Measurements from ENCODE around the gene SLC38A10.
A peak's percentile ranks its signal among the peaks of the same experiment; 100 is the strongest.

Gene SLC38A10

DNA sequence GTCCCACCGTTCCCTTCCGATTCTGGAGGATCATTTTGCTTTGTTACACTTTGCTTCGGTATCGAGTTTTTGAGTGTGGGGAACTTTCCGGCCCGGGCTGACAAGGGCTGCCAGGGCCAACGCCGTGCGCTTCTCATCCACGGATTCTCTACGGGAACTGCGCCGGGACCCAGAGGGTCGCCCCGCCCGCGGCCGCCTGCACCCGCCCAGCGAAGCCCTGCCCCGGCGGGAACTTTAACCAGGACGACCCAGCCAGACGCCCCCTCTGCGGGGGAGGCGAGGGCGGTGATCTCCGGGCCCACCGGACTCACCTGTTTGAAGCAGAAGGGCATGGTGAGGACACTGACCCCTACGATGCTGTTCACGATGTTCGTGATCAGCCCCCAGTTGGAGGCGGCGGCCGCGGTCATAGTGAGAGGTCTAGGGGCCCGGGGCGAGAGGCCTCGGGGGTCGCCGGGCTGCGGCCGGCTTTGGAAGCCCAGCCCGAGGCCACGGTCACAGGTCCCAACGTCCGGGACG lies 536 bp downstream of the SLC38A10 start:
- H3K4me3 ChIP-seq (ENCODE audit: low read length), result peak overlapping the region; percentile 90
- H4K20me1 ChIP-seq (ENCODE audit: control insufficient read depth, insufficient read depth, low read depth, low read length), result no peaks in the 10 kb centered on the region
- no peaks in the 10 kb centered on the region for H3K9me2 ChIP-seq (replicated peaks; ENCODE audit: control insufficient read depth, low read length)
- H3K27ac ChIP-seq (ENCODE audit: low read depth, low read length), result no peak overlapping the region; the same call in 1 of the 2 replicates
- peak overlapping the region; percentile 95 for H3K4me2 ChIP-seq (ENCODE audit: low read length)
- H3K79me2 ChIP-seq (ENCODE audit: control insufficient read depth, low read length), result peaks cover 51% of the 10 kb centered on the region
- H3K4me1 ChIP-seq (ENCODE audit: control insufficient read depth, low read length), result peaks cover 19% of the 10 kb centered on the region
- H3K36me3 ChIP-seq (ENCODE audit: control insufficient read depth, low read length), result peaks cover 11% of the 10 kb centered on the region; the same call in 1 of the 2 replicates
- TF ChIP-seq, protein P1, sequence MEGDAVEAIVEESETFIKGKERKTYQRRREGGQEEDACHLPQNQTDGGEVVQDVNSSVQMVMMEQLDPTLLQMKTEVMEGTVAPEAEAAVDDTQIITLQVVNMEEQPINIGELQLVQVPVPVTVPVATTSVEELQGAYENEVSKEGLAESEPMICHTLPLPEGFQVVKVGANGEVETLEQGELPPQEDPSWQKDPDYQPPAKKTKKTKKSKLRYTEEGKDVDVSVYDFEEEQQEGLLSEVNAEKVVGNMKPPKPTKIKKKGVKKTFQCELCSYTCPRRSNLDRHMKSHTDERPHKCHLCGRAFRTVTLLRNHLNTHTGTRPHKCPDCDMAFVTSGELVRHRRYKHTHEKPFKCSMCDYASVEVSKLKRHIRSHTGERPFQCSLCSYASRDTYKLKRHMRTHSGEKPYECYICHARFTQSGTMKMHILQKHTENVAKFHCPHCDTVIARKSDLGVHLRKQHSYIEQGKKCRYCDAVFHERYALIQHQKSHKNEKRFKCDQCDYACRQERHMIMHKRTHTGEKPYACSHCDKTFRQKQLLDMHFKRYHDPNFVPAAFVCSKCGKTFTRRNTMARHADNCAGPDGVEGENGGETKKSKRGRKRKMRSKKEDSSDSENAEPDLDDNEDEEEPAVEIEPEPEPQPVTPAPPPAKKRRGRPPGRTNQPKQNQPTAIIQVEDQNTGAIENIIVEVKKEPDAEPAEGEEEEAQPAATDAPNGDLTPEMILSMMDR (IDR thresholded peaks at IDR 0.05; ENCODE audit: low read depth, low read length, poor library complexity, severe bottlenecking), result no peak
- no peak for TF ChIP-seq EZH2phosphoT487 (IDR thresholded peaks at IDR 0.05; ENCODE audit: borderline replicate concordance, low read length)
- H3F3A ChIP-seq (ENCODE audit: control insufficient read depth, insufficient read depth), result 0 out of 2 replicates have a peak, but pooled peaks cover 3% of the 10 kb centered on the region
- no peaks in the 10 kb centered on the region for H3K9me3 ChIP-seq (ENCODE audit: control insufficient read depth, insufficient read depth, low read length)
- H3K27me3 ChIP-seq (ENCODE audit: control insufficient read depth, low read length), result no peaks in the 10 kb centered on the region

DNA sequence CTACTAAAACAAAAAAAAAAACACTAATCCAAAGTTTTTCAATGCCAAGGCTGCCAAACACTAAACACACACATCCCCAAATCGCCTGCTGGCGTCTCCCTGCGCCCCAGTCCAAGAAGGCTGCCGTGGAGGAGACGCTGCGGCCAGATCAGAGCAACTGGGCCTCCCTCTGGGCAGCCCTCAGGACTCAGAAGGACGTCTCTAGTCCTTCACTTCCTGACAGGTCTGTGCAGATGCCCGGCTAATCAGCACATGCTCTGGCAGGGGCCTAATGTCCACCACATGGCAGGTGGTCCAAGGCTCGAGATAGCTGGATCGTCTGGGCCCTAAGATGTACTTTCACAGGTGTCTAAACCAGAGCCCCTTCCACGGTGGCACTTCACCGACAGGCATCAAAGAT lies 2.7 kb downstream of the SLC38A10 start:
- no peak overlapping the region for H3K27ac ChIP-seq (ENCODE audit: low read depth, low read length)
- no peak overlapping the region for H3K4me3 ChIP-seq (ENCODE audit: low read length)
- H3F3A ChIP-seq (ENCODE audit: control insufficient read depth, insufficient read depth), result 0 out of 2 replicates have a peak, but pooled peaks cover 3% of the 10 kb centered on the region
- TF ChIP-seq EZH2phosphoT487 (IDR thresholded peaks at IDR 0.05; ENCODE audit: borderline replicate concordance, low read length), result no peak
- TF ChIP-seq, protein P1 (IDR thresholded peaks at IDR 0.05; ENCODE audit: low read depth, low read length, poor library complexity, severe bottlenecking), result no peak
- H4K20me1 ChIP-seq (ENCODE audit: control insufficient read depth, insufficient read depth, low read depth, low read length), result no peaks in the 10 kb centered on the region
- H3K9me3 ChIP-seq (ENCODE audit: control insufficient read depth, insufficient read depth, low read length), result no peaks in the 10 kb centered on the region
- H3K9me2 ChIP-seq (replicated peaks; ENCODE audit: control insufficient read depth, low read length), result no peaks in the 10 kb centered on the region
- H3K79me2 ChIP-seq (ENCODE audit: control insufficient read depth, low read length), result peaks cover 67% of the 10 kb centered on the region
- no peaks in the 10 kb centered on the region for H3K27me3 ChIP-seq (ENCODE audit: control insufficient read depth, low read length)
- H3K36me3 ChIP-seq (ENCODE audit: control insufficient read depth, low read length), result peaks cover 29% of the 10 kb centered on the region; the same call in 1 of the 2 replicates
- H3K4me1 ChIP-seq (ENCODE audit: control insufficient read depth, low read length), result peaks cover 19% of the 10 kb centered on the region
- no peak overlapping the region for H3K4me2 ChIP-seq (ENCODE audit: low read length)

DNA sequence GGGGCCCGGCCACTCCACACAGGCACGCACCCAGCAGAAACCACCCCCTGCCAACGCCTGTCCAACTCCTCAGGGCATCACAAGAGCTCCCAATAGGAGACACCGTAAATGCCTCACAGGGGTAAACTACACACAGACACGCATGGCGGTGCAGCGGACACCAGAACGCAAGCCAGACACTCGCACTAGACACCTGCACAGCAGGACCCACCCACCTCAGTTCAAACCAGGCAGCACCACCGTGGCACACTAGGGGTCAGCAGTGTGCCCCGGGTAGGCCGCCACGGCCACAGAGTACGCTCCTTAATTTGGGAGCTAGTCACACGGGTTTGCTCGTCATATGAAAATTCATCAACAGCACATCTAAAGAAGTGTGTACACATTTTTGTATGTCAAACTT lies 3.4 kb downstream of the SLC38A10 start:
- TF ChIP-seq, protein P1 (IDR thresholded peaks at IDR 0.05; ENCODE audit: low read depth, low read length, poor library complexity, severe bottlenecking), result peak; percentile 84
- TF ChIP-seq EZH2phosphoT487 (IDR thresholded peaks at IDR 0.05; ENCODE audit: borderline replicate concordance, low read length), result no peak
- Histone ChIP-seq H3K4me2 (ENCODE audit: low read length) (peak overlapping the region; percentile 30; the same call in 1 of the 2 replicates), H3K9me3 (ENCODE audit: control insufficient read depth, insufficient read depth, low read length) (no peaks in the 10 kb centered on the region), H3K27me3 (ENCODE audit: control insufficient read depth, low read length) (no peaks in the 10 kb centered on the region), H3F3A (ENCODE audit: control insufficient read depth, insufficient read depth) (0 out of 2 replicates have a peak, but pooled peaks cover 3% of the 10 kb centered on the region), H3K27ac (ENCODE audit: low read depth, low read length) (no peak overlapping the region), H3K4me3 (ENCODE audit: low read length) (no peak overlapping the region), H3K4me1 (ENCODE audit: control insufficient read depth, low read length) (peaks cover 19% of the 10 kb centered on the region), H4K20me1 (ENCODE audit: control insufficient read depth, insufficient read depth, low read depth, low read length) (no peaks in the 10 kb centered on the region), H3K36me3 (ENCODE audit: control insufficient read depth, low read length) (peaks cover 31% of the 10 kb centered on the region; the same call in 1 of the 2 replicates), H3K9me2 (replicated peaks; ENCODE audit: control insufficient read depth, low read length) (no peaks in the 10 kb centered on the region), H3K79me2 (ENCODE audit: control insufficient read depth, low read length) (peaks cover 74% of the 10 kb centered on the region)
